CD4-positive, alpha-beta T cell treated with Interleukin-2 at 100 ng/mL for 4 hours (primary cell): Measurements from ENCODE around the gene CENPF.
"Not testable (repeated sequence)": the region's sequence is repeated elsewhere in the genome, so short reads cannot be mapped to it uniquely, and the experiment has no call there.

ENCODE experiments used
- DNase-seq: peaks from one replicate; pipeline ENCODE4 v3.0.0-alpha.2; 2020; ENCODE audit warnings: low spot score

CENPF gene

DNA sequence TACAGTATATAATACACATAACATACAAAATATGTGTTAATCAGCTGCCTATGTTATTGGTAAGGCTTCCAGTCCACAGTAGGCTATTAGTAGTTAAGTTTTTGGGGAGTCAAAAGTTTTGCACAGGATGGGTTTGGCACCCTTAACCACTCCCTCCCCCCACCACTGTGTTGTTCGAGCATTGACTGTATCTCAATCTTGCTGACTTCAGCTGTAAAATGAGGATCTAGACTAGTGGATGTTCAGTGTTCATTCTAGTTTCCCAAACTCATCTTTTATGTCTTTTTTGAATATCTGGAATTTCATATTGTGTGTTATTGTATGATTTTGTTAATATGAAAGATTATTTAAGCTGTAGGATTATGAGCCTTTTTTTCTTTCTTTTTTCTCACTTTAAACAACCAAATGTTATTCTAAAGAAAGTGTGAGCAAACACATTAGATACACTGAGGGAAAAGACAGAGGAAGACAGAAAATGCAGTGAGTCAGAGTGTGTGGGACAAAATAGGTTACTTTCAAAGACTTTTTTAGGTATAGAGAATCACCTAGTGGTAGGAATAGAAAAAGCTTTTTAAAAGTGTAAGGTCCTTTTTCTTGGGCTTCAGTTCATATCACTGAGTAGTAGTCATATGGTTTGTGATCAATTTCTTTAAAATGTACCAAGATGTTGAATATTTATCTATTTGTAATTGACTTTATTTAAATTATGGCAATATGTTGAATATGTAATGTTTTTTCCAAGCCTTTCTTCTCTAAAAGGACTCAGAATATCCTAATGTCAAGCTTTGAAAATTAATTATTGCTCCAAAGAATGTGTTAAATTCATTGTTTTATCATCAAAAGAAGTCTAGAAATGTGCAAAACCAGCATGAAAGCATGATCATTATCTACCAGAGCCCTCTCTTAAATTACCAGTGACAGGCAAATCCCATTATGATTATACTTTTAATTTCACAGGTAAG lies 17.9 kb upstream of the CENPF start:
- no peak for DNase-seq

DNA sequence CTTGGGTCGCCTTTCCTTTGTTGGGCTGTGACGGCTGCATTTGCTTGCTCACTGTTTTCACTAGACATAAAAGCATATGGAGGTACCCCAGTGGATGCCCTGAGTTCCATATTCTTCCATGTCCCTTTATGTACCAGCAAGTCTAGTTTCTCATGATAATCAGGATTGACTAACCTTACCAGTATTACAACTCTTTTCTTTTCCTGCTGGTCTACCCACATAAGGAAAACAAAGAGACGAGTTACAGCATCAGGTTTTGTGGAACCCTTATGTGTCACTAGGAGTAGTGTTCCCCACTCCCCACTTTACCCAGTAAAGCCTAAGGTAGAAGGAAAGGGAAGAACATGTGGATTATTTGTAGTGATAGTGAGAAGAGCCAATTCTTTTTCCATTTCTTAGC lies 16.4 kb upstream of the CENPF start:
- no peak for DNase-seq

DNA sequence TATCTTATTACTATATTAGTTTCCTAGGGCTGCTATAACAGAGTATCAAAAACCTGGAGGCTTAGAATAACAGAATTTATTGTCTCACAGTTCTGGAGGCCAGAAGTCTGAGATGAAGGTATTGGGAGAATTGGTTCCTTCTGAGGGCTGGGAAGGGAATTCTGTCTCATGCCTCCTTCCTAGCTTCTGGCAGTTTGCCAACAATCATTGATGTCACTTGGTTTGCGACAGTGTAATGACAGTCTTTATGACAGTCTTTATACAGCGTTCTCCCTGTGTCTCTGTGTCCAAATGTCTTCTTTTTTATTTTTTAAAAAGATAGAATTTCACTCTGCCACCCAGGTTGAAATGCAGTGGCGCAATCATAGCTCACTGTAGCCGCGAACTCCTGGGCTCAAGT lies 15.8 kb upstream of the CENPF start:
- no peak for DNase-seq

DNA sequence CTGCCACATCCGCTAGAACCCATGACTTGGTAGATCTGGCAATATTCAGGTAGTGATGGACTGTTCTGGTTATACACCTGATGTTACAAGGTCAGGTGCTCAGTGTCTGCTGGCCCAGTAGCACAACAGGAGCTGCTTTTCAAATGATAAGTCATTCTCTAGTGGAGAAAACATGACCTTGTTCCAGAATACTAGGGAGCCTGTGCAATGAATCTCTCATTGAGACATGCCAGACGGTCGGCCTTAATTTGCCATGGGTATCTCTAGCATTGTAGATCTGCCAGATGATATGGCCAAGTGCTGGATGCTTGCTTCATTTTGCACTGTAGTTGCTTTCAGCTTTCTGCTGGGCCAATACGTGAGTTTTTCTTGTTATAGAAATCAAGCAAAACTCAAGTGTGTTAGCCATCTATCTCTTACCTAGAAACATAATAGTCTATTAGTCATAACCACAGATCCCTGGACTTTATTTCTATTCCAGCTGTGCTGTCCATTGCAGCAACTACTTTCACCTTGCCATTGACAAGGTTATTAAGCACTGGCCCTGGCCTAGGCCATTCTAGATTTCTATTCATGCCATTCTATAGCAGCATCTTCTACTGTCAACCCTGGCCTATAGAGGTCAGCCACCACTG lies 13.9 kb upstream of the CENPF start:
- DNase-seq, result no peak

DNA sequence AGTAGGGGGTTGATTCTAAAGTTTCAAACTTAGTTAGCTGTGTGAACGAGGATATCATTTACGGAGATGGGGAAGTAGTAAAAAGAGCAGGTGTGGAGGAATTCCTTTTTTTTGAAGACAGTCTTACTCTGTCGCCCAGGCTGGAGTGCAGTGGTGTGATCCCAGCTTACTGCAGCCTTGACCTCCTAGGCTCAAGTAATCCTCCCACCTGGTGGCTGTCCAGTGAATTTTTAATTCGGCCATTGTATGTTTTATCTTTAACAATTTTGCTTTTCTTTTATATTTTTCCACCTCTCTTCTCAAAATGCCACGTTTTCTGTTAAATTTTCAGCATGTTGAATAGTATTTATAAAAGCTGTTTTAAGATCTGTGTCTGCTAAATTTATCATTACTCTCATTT lies 12.3 kb upstream of the CENPF start:
- no peak for DNase-seq

DNA sequence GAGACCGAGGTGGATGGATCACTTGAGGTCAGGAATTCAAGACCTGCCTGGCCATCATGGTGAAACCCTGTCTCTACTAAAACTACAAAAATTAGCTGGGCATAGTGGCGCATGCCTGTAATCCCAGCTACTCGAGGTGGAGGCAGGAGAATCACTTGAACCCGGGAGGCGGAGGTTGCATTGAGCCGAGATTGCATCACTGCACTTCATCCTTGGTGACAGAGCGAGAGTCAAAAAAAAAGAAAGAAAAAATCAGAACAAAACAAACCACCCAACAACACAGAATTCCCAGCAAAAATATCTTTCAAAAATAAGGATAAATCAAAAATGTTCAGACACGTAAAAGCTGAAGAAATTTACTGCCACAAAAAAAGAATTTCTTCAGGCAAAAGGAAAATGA lies 11.1 kb upstream of the CENPF start:
- not testable (repeated sequence) for DNase-seq

DNA sequence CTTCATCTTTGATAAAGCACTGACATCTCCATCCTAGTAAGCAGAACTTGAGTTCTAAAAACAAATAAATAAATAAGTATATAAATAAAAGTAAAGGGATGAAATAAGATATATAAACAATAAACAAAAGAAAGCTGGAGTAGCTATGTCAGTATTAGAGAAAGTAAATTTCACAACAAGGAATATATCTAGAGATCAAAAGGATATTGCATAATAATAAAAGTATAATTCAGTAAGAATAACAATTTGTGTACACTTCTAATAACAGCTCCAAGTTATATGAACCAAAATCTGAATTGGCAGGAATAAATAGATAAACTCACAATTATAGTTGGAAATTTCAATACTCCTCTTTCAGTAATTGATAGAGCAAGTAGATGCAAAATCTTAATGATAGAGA lies 9.8 kb upstream of the CENPF start:
- DNase-seq, result no peak

DNA sequence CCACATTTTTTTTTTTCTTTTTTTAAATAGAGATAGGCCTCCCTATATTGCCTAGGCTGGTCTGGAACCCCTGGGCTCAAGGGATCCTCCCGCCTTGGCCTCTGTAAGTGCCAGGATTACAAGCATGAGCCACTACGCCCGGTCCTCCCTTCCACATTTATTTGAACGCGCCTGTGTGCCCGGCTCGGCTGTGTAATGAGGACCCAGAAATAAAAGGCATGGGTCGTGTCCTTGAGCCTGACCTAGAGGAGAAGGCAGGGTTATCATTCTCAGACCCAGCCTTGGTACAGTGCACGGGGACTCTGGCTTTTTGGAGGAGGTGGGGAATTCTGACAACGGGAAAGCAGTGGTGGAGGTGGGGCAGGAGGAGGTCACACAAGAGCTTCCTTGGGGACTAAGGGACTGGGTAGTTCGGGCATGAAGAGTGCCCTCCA lies 841 bp downstream of the CENPF start:
- DNase-seq, result no peak

DNA sequence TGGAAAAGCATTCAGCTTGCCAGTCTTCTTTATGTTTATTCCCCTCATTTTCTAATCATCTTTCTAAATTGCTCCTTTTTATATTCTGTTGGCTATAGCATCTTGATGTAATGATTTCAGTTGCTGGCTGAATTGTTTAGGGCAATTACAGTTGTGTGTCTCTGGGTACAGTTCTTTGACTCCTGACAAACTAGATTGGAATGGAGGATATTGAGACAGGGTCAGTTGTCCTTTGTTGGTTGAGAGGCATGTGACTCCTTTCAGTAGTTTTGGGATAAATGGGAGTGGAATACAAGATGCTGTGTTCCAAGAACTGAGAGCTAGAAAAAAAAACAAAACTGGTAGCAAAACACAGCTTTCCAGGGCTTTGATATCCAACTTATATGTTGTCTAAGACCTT lies 1.5 kb downstream of the CENPF start:
- DNase-seq, result no peak

DNA sequence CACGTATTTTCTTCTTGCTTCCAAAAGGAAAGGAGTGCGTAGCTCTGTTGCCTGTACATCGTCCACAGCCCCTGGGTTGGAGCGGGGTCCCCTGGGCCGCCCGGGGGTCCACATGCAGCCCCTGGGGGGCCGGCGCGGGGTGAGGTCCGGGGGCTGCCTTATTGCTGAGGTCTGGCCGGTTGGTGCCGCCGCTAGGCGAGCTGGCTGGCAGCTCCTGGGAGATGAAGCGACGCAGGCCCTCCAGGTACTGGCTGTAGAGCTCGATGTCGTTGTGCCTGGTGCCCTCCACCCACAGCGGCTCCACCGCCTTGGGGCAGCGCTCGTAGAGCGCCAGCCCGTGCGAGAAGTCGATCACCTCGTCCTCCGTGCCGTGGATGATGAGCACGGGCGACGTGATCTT lies 2.5 kb downstream of the CENPF start:
- not testable (repeated sequence) for DNase-seq

DNA sequence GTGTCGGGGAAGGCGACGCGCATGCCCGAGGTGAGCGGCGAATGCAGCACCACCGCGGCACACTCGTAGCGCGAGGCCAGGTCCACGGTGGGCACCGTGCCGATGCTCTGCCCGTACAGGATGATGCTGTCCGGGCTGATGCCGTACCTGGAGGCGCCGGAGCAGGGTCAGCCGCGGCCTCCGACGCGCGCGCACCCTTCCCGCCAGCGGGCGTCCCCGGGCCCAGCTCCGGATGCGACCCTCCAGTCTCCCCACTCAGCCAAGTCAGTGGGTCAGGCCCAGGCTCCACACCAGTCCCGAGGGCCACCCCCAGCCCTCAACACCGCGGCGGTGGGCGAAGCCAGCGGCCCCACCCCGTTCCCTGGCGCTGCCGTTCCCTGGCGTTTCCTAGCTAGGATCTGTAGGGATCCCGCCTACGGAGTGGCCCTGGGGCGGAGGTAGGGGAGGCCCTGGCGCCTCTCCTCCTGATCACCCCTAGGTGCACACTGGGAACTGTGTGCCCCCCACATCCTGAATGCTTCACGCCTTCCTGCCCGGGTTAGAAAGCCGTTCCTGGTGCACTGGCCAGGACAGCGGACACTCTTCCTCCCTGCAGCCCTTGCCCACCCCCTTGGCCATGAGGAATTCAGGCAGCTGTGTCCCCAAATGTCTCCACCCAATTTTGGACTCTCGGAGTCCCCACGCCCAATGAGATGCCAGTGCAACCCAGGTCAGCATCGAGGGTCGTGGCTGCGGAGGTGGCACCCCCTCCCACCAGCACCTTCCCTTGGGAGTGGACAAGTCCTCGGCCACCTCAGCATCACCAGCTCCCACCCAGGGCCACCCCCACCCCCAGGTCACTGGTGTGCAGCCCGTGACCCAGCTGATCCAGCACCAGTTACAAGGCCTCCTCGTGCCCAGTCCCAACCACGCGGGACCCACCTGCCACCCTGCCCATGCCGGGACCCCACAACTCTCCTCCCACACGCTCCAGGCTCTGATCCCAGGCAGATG lies 3.2 kb downstream of the CENPF start:
- DNase-seq, result not testable (repeated sequence)

DNA sequence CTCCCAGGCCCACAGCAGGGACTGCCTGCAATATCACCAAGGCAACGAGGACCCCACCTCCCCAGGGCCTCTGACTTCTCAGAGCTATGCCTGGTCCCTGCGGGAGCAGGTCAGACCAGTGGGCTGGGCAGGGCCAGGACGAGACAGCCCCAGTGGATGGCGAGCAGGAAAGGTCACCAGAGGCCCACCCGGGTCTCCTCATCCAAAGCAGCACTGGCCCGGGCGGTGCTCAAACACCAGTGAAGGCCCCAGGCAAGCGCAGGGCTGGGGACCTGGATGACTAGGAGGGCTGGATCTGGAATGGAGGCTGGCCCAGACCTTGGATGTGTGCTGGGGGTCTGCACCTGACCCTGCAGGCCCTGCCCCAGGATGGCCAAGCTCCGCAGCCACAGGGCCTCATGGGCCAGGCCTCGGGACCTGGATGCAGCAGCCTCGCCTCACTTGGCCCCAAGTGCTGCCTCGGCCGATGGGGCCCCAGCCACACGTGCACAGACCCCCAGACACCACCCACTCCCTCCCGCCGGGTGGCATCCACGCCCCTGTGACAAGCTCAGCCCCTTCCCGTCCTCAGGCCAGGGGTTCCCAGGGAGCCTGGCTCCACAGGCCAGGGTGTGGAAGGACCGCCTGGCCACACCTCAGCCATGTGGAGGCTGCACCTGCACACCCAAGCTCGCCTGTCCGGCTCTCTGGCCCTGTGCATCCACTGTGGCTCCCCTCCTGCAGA lies 4.7 kb downstream of the CENPF start:
- not testable (repeated sequence) for DNase-seq

DNA sequence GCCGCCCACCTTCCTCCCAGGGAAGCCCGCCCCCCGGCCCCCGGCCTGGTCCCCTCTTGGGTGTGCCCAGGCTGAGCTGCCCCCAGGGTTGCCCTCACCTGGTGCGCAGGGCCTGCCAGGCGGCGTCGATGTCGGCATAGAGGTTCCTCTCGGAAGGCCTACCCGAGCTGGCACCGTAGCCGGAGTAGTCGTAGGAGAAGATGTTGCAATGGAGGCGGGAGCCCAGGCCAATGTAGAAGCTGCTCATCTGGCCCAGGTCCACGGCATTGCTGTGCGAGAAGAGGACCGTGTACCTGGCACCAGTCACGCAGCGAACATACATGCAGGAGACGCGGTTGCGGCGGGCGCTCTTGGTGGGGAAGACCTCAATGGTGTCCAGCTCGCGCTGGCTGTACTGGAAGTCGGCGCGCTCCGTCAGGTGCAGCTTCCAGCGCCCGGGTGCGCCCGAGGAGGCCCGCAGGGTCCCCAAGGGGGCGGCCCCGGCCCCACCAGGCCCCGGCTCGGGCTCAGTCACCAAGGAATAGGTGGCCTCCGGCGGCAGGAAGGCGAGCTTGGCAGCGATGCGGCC lies 5.3 kb downstream of the CENPF start:
- DNase-seq, result not testable (repeated sequence)

DNA sequence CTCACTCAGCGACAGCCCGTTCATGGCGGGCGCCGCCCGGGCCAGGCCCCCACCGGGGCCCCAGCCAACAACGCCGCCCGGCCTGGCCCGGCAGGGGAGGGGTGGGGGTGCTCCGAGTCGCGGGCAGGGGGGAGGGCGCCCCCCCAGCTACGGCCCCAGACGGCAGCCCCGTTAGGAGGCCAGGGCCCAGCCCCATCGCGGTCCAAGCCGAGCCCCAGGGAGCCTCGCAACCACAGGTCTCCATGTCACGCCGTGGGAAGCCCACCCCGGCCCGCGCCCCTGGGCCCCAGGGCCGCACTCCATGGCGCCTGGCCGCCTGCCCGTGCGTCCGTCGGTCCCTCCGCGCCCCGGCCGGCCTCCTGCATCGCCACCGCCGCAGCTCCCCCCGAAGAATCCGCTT lies 5.8 kb downstream of the CENPF start:
- not testable (repeated sequence) for DNase-seq

DNA sequence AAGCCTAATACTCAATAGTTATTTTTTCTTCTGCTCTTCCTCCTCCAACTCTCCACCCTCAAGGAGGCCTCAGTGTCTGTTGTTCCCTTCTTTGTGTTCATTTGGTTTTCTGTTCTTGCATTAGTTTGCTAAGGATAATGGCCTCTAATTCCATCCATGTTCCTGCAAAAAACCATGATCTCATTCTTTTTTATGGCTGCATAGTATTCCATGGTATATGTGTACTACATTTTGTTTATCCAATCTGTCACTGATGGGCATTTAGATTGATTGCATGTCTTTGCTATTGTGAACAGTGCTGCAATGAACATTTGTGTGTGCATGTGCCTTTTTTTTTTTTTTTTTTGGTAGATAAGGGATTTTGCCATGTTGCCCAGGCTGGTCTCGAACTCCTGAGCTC lies 6.7 kb downstream of the CENPF start:
- DNase-seq, result no peak

DNA sequence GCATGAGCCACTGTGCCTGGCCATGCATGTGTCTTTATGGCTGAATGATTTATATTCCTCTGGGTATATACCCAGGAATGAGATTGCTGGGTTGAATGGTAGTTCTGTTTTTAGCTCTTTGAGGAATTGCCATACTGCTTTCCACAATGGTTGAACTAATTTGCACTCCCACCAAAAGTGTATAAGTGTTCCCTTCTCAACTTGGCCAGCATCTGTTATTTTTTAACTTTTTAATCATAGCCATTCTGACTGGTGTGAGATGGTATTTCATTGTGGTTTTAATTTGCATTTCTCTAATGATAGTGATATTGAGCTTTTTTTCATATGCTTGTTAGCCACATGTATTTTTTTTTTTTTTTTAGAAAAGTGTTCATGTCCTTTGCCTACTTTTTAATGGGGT lies 7.1 kb downstream of the CENPF start:
- not testable (repeated sequence) for DNase-seq

DNA sequence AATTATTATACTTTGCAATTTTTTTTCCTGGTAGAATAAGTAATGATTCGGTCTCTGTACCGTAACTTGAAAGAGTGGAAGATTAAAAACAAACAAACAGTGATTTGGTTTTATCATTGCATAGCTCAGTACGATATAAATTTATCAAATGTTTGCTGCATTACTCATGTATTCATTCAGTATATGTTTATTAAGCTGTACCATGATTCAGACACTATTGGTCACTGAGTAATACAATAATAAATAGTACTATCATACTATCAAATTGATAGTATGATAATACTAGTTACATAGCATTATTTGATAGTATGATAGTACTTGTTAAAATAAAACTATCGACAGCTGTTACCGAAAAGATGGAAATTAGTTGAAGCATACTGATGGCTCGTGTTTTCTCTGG lies 12.1 kb downstream of the CENPF start:
- no peak for DNase-seq

DNA sequence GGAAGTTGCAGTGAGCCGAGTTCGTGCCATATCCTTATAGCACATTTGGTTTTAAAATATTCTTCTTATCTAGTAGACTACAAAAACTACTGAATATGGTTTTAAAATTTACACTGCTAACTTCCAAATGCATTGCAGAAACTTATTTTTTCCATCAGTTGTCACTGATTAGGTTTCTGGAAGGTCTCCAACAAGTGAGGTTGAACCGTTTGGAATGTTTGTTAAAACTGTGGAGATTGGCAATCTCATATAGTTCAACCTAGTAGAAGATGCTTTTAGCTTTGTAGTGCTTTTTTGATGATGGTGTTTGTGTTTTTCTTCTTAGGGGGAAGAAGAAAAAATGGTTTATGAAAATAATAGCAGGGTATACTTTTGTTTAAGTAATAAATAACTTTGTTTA lies 12.9 kb downstream of the CENPF start:
- no peak for DNase-seq

DNA sequence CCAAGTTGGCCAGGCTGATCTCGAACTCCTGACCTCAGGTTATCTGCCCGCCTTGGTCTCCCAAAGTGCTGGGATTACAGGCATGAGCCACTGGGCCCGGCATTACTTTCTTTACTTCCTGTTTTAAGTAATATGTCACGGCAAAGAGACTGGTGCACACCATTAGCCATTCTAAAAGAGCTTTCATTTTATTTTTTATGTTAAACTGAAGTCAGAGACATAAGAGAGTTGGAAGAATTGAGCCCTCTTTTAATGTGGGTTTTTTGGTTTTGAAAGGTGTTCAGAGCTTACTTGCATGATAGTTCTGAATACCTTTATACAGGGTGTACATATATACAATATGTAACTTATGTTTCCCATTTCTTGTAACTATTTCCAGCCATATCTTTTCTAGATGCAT lies 14.3 kb downstream of the CENPF start:
- DNase-seq, result no peak

DNA sequence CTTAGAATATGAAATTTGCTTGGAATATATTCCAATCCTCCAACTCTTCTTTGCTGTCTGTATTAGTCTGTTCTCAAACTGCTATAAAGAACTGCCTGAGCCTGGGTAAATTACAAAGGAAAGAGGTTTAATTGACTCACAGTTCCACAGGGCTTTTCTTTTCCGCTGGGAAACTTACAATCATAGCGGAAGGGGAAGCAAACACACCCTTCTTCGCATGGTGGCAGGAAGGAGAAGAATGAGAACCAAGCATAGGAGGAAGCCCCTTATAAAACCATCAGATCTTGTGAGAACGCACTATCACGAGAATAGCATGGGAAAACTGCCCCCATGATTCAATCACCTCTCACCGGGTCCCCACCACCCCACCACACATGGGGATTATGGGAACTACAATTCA lies 14.8 kb downstream of the CENPF start:
- no peak for DNase-seq

DNA sequence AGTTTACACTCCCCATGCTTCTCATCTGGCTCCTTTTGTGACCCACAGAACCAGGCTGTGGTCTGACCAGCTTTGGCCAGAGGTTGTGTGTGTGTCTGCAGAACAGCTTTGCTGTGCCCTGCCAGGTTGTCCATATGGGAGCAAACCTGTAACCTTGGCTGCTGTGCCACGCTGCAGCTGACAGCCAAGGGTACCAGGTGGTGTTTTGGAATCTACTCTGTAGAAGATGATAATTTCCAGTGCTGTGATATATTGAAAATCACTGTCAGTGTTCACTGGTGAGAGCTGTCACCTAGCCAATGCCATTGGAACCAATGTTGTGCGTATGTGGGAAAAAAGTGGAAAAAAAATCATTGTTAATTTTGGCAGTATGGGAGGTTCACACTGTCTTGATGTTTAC lies 18.2 kb downstream of the CENPF start:
- no peak for DNase-seq
